GM12891 (cell line): Measurements from ENCODE around the gene ZNF473.
"Not testable (repeated sequence)": the region's sequence is repeated elsewhere in the genome, so short reads cannot be mapped to it uniquely, and the experiment has no call there.

Experiments used
- POLR2A ChIP-seq: IDR thresholded peaks from 2 replicates; pipeline ENCODE4 v1.6.1; 2011; ENCODE audit warnings: low read depth, low read length, control low read depth
- POLR2AphosphoS5 ChIP-seq: IDR thresholded peaks from 2 replicates; pipeline ENCODE4 v1.6.1; 2011; ENCODE audit warnings: low read depth, low read length, control low read depth
- SPI1 ChIP-seq: IDR thresholded peaks from 2 replicates; pipeline ENCODE4 v1.6.1; 2011; ENCODE audit warnings: low read depth, low read length, control low read depth

- TF ChIP-seq POLR2A, POLR2AphosphoS5, SPI1: not testable (repeated sequence)
These were observed 25.6 kb downstream of the ZNF473 start for GRCh38 chr19:50051228-50051895.
